Right renal cortex interstitium (tissue), 3 donors: Measurements from ENCODE around the gene SYNRG. TPM values are rescaled to one million over a fixed set of nuclear protein-coding genes. Genes with fewer than 3 reads are reported as not detected.

Source experiments
- DNase-seq, 3 donors: peaks; one replicate each; pipeline ENCODE4 v3.0.0-alpha.2; 2013; ENCODE audit warnings: low read depth in 3 of 3, low spot score in 2 of 3
- polyA plus RNA-seq, 3 donors: library from polyadenylated mRNA; unstranded; fragments of 120-200 nt; gene quantifications; one replicate each; pipeline ENCODE4 v1.2.1, GENCODE V29; 2013; ENCODE audit not compliant: insufficient read length in 3 of 3

Gene SYNRG
- polyA plus RNA-seq, 3 donors = 39.5 to 43.4 (median 42.0) TPM

- DNase-seq = no peak
These were observed 1.4 kb downstream of the SYNRG start for GRCh38 chr17:37607637-37608331.

DNA sequence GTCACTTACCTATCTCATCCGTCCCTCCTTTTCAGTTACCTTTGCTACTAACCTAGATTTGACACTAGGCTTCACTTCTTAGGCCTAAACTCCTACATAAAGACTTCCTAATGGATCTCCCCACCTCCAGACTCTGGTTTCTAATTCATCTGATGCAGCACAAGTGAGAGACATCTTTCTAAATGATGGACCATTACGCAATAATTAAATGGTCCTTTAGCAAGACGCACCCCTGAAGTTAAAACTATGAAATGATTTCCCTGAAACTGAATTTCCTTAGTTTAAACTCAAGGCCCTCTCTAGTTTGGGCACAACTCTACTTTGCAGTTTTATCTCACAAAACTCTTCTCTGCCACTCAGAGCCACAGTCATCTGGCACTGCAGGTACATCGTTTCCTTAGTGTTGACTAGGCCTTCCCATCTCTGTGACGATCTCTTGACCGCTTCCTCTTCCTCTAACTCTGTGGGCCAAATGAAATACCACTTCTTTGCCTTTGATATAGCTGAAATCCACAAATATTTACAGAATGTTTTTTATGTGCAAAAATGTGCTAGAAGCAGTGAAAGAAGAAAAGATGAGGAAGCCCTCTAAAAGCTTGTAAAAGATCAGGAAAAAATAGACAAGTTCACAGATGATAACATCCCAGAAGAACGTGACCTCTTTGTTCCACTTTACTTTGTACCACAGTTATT is 3.3 kb downstream of the SYNRG start:
- no peak for DNase-seq

DNA sequence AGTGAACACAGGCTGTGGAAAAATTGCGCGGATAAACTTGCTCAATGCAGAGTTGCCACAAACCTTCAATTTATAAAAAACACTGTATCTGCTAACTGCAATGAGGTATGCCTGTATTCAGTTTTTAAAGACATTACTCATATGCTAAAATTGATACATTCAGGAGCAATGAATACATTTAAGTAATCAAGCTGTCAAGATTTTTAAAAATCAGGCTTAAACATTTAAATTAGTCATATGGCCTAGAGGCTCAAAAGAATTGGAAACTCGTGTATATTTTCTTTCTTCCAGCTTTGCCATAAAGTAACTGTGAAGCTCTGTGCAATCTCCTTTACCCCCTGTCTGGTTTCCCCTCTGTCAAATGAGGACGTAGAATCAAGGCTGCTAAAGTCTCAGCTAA is 4.1 kb downstream of the SYNRG start:
- DNase-seq = no peak

- DNase-seq = no peak
These were observed 4.7 kb downstream of the SYNRG start for GRCh38 chr17:37604556-37604955.

DNA sequence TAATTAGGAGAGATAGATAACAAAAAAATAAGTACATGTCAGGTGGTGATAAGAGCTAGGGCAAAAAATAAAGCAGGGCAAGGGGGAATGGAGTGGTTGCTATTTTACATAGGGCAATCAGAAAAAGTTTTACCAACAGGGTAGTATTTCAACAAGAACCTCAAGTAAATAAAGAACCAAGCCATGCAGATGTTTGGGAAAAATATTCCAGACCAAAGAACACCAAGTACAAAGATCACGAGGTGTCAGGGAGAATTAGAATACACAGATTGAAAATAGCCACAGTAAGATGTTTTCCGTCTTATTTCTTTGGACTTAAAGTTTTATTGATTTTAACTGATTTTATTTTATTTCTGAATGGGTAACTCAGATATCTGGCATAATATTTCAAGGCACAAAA is 11.1 kb downstream of the SYNRG start:
- DNase-seq = no peak

GRCh38 chr17:37592291-37592690 is 16.9 kb downstream of the SYNRG start:
- no peak for DNase-seq

GRCh38 chr17:37585066-37585465 is 24.2 kb downstream of the SYNRG start:
- DNase-seq = no peak

DNA sequence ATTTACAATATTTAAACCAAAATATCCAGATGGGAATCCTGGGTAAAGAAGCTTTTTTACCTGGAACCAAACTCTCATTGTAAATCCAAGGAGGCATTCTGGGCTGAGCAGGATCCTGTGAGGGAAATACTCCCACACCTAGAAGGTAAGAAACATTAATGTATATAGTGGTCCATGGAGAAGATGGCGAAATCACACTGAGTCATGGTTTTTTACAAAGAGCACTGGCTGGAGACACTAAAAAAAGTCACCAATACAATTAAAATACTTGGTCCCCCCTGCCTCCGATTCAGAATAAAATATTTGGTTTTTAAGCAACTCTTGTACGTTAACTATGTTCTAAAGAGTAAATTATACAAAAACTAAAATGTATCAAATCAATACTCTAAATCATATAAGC is 32.9 kb downstream of the SYNRG start:
- DNase-seq = no peak

DNA sequence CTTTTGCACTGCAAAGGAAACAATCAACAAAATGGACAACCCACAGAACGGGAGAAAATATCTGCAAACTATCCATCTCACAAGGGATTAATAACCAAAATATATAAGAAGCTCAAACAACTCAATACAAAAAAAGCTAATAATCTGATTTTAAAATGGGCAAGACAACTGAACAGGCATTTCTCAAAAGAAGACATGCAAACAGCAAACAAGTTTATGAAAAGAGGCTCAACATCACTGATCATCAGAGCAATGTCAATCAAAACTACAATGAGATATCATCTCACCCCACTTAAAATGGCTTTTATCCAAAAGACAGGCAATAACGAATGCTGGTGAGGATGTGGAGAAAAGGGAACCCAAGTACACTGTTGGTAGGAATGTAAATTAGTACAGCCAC is 34.8 kb downstream of the SYNRG start:
- no peak for DNase-seq

DNA sequence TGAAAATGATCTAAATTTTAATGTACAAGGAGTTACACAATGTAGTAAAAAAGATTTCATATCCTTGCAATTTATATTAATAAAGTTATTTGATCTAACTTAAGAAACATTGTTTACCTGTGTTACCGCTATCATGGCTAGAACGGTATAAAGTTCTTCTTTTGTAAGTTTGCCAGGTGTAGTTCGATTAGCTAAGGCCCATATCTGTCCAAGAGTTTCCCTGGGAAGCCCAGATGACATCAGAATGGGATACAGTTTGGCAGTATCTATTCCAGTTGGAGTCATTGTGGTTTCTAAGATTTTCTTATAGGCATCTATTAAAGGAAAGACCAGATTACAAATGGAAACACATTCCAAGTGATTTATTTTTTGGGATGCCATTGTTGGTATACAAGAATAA is 37.5 kb downstream of the SYNRG start:
- DNase-seq = no peak

- DNase-seq = peak in 1 of 3 donors; percentile 10
These were observed 38.6 kb downstream of the SYNRG start for GRCh38 chr17:37570527-37571093.

GRCh38 chr17:37568350-37569053 is 40.7 kb downstream of the SYNRG start:
- no peak for DNase-seq

DNA sequence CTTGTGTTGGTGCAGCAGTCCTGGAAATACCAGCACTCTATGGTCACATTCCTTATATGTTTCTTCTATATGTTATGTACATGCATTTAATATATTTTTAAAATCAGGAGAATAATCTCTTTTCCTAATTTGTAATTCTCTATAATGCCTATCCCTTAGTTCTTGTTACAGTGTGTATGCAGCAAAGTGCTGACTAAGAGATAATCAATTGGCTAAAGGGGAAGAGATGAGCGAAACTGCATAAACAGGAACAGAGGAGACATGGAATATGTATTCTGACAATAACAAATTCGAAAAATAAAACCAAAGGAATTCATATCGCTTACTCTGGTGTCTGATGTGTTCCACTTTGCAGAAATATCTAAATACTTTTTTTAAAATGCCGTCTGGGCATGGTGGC is 41.7 kb downstream of the SYNRG start:
- DNase-seq = no peak

DNA sequence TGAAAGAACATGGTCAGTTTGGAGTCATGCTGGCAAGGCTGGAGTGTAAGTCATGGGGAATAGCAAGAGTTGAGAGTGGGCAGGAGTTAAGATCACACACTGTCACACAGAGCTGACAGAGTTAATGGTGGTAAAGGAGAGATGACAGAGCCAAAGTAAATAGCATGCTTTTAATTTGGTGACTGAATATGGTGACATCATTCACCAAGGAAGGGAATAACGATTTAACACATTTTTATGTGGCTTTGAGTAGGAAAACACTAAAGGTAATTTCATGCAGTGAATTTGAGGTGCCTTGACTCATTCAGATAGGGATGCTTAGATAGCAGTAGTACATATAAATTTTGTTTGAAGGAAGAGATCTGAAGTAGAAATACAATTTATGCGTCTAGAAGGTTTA is 42.1 kb downstream of the SYNRG start:
- no peak for DNase-seq

DNA sequence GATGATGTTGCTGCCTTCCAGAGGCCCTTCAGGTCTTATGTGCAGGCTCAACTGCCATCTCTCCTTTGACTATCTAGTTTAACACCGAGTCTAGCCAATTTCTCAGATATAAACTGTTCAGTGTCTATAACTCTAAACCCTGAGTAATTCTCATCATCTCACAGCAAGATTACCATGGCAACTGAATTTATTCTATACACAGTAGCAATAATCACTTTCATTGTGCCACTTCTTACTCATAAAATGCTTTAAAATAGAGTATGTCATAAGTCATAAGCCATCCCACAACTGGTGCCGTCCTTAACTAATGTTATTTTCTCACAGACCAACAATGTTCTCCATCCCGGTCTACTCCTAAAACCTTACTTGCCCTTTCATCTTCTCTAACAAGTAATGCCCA is 45.0 kb downstream of the SYNRG start:
- DNase-seq = no peak

- DNase-seq = no peak
These were observed 47.0 kb downstream of the SYNRG start for GRCh38 chr17:37562016-37562745.

GRCh38 chr17:37558299-37558698 is 50.9 kb downstream of the SYNRG start:
- DNase-seq = no peak

DNA sequence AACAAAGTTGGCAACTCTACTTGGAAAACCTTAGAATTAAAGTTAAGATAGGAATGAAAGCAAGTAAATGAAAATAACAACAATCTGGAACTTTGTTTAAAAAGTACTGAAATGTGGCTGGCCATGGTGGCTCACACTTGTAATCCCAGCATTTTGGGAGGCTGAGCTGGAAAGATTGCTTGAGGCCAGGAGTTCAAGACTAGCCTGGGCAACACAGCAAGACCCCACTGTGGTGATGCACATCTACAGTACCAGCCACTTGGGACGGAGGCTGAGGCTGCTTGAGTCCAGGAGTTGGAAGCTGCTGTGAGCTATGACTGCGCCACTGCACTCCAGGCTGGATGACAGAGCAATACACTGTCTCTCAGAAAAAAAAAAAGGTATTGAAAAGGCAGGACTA is 51.7 kb downstream of the SYNRG start:
- DNase-seq = no peak

DNA sequence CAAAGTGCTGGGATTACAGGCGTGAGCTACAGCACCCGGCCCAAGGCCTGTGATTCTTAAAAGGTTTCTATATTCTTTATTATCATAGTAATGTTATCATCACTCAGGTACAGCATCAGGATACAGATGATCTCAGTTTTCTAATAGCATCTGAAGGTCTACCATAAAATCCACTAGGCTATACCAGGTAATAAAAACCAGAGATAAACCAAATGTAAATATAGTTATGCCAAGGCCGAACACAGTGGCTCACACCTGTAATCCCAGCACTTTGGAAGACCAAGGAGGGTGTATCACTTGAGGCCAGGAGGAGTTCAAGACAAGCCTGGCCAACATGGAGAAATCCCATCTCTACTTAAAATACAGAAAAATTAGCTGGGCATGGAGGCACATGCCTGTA is 53.8 kb downstream of the SYNRG start:
- no peak for DNase-seq

DNA sequence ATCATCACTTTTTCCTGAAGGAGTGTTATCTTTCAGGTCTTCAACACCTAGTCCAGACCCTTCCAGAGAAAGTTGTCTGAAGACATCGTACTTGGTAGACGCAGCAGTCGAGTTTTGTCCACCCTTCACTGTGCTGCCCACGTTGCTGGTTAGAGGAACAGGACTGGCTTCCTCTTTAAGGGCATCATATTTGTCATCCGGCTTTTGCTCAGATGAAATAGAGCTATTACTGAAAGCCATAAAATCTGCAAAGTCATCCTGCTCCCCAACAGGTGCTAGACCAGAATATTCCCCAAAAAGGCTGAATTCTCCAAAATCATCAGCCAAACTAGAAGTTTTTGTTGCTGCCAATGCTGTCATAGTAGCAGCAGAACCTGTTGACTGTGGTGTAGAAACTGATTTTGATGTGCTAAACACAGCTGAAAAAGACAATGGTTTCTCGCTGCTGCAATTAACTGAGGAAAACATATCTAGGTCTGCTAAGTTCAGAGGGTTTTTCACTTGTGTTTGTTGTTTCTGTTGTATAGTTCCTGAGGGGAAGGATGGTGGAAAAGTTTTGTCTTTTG is 55.7 kb downstream of the SYNRG start:
- DNase-seq = no peak

DNA sequence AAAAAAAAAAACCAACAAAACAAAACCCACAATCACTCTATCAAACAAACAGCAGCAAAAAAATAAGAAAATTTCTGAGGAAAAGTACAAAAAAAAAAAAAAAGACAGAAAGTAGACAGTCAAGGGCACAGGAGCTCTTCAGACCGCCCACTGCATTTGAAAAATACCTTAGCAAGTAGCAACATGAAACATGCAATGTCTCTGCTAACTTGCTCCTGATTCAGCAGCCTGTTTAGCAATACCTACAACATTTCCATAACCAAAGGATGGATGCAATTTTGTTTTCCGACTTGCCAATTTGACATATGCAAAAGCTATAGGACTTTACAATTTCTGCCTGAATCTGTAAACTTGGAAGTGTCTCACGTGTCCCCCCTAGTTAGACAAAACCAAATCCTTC is 57.4 kb downstream of the SYNRG start:
- no peak for DNase-seq
